ENCODE data around the gene MYB.
"Not testable (repeated sequence)": the region's sequence is repeated elsewhere in the genome, so short reads cannot be mapped to it uniquely, and the experiment has no call there.

The MYB gene

DNA sequence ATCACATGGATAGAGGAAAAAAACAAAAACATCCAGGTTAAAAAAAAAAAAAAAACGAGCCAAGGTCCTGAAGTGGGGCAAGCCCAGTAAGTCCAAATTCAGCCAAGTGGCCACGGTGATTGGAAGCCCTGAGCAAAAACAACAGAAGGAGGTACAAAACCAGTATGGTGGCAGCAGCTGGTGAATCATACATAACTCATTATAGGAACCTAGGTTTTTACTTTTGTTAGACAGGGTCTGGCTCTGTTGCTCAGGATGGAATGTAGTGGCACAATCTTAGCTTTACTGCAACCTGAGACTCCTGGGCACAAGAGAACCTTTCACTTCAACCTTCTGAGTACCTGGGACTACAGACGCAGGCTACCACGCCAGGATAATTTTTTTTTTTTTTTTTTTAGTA lies 22.7 kb upstream of the MYB start:
- H3K4me3 ChIP-seq (replicated peaks in 1 of 2; ENCODE audit: low read depth in 2 of 2, low read length in 2 of 2), result no peak overlapping the region
- TF ChIP-seq, protein P1, sequence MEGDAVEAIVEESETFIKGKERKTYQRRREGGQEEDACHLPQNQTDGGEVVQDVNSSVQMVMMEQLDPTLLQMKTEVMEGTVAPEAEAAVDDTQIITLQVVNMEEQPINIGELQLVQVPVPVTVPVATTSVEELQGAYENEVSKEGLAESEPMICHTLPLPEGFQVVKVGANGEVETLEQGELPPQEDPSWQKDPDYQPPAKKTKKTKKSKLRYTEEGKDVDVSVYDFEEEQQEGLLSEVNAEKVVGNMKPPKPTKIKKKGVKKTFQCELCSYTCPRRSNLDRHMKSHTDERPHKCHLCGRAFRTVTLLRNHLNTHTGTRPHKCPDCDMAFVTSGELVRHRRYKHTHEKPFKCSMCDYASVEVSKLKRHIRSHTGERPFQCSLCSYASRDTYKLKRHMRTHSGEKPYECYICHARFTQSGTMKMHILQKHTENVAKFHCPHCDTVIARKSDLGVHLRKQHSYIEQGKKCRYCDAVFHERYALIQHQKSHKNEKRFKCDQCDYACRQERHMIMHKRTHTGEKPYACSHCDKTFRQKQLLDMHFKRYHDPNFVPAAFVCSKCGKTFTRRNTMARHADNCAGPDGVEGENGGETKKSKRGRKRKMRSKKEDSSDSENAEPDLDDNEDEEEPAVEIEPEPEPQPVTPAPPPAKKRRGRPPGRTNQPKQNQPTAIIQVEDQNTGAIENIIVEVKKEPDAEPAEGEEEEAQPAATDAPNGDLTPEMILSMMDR (IDR thresholded peaks at IDR 0.05; ENCODE audit: low read depth, low read length), result no peak
- DNase-seq (ENCODE audit: low read depth in 2 of 2), result peak in 1 of 2 donors; percentile 27

GRCh38 chr6:135159531-135159930 lies 21.6 kb upstream of the MYB start:
- TF ChIP-seq, protein P1 (IDR thresholded peaks at IDR 0.05; ENCODE audit: low read depth, low read length), result no peak
- no peak for DNase-seq (ENCODE audit: low read depth in 2 of 2)
- H3K4me3 ChIP-seq (replicated peaks in 1 of 2; ENCODE audit: low read depth in 2 of 2, low read length in 2 of 2), result no peak overlapping the region

DNA sequence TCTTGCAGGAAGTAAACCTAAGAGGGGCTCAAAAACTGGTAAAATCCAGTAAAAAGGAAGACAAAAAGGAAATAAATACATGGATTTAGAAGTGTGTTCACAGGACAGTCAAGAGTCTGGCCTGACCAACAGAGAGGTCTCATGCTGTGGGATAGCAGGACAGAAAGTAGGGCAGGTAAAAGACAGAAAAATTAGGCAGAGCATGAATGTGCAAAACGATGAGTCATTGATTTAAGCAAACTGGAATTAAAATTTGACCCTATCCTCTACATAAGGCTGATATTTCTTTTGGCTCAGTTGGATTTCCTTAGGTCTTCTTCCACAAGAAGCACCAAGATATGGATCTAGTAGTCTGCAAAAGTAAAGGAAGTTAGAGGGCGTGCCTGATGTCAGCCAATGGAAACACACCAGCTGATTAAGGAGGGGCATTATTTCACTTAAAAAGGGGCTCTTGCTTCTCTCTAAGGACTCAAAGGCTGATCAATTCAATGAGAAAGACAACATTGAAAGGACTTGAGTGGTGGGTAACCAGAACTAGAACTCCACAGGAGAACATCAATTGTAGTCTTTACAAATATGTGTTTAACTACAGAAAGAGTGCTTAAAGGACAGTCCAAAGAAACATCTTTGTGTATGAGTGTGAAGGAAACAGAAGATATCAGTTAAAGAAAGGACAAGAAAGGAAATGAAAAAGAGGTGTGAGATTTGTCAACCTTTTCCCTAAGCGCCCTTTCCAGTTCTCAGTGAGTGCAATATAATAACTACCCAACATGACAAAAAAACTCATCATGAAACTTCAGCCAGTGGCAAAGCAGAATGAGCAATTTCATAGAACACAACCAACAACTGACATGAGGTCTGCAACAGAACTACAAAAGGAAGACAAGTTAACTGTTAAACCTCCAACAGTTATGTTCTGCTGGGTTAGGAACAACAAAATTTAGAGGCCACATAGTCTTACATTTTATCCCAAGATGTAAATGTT lies 19.4 kb upstream of the MYB start:
- DNase-seq (ENCODE audit: low read depth in 2 of 2), result no peak
- TF ChIP-seq, protein P1 (IDR thresholded peaks at IDR 0.05; ENCODE audit: low read depth, low read length), result no peak
- no peak overlapping the region for H3K4me3 ChIP-seq (replicated peaks in 1 of 2; ENCODE audit: low read depth in 2 of 2, low read length in 2 of 2)

GRCh38 chr6:135162678-135163439 lies 18.2 kb upstream of the MYB start:
- DNase-seq (ENCODE audit: low read depth in 2 of 2), result peak; percentile 40 to 63
- TF ChIP-seq, protein P1 (IDR thresholded peaks at IDR 0.05; ENCODE audit: low read depth, low read length), result peak; percentile 92
- H3K4me3 ChIP-seq (replicated peaks in 1 of 2; ENCODE audit: low read depth in 2 of 2, low read length in 2 of 2), result no peak overlapping the region

DNA sequence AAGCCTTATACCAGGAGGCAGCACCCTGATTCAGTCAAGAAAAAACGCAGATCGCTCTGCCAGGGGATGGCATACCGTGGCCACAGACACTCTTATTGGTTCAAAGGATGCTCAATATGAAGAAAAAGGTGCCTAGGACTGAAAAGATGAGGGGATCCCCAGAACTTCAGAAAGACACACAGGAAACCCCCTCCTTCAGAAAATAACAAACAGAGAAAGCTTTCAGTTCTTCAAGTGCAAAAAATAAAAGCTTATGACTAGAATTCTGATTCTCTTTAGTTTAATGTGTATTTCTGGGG lies 17.7 kb upstream of the MYB start:
- no peak overlapping the region for H3K4me3 ChIP-seq (replicated peaks in 1 of 2; ENCODE audit: low read depth in 2 of 2, low read length in 2 of 2)
- TF ChIP-seq, protein P1 (IDR thresholded peaks at IDR 0.05; ENCODE audit: low read depth, low read length), result no peak
- no peak for DNase-seq (ENCODE audit: low read depth in 2 of 2)

DNA sequence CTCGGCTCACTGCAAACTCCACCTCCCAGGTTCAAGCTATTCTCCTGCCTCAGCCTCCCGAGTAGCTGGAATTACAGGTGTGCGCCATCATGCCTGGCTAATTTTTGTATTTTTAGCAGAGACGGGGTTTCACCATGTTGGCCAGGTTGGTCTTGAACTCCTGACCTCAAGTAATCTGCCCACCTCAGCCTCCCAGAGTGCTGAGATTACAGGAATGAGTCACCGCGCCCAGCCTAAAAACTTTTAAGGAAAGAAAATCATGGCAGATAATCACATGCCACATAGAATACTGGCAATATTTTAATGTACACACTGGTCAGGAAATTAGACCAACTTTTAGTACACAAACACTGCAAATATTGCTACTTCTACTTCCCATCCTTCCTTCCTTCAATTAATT lies 16.7 kb upstream of the MYB start:
- not testable (repeated sequence) for H3K4me3 ChIP-seq (replicated peaks in 1 of 2; ENCODE audit: low read depth in 2 of 2, low read length in 2 of 2); DNase-seq (ENCODE audit: low read depth in 2 of 2)

GRCh38 chr6:135165031-135165430 lies 16.1 kb upstream of the MYB start:
- TF ChIP-seq, protein P1 (IDR thresholded peaks at IDR 0.05; ENCODE audit: low read depth, low read length), result no peak
- no peak overlapping the region for H3K4me3 ChIP-seq (replicated peaks in 1 of 2; ENCODE audit: low read depth in 2 of 2, low read length in 2 of 2)
- no peak for DNase-seq (ENCODE audit: low read depth in 2 of 2)

Data from cardiac fibroblast (primary cell).